Right hindlimb (tissue), 1 donor: ENCODE measurements around the gene ADD3.

Experiments
- DNase-seq: peaks from one replicate; pipeline ENCODE4 v3.0.0-alpha.2; 2018

Gene ADD3

DNA sequence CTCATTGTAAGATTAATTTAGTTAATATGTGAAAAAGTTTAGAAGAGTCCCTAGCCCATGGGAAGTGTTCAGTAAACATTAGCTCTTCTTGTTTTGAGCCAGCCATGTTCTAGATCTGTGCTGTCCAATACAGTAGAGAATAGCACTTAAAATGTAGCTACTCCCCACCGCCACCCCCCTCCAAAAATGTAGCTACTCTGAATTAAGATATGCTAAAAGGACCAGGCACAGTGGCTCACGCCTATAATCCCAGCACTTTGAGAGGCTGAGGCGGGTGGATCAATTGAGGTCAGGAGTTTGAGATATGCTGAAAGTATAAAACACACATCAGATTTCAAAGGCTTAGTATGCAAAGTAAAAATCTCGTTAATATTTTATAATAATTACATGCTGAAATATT lies 152.3 kb downstream of the ADD3 start:
- no peak for DNase-seq

DNA sequence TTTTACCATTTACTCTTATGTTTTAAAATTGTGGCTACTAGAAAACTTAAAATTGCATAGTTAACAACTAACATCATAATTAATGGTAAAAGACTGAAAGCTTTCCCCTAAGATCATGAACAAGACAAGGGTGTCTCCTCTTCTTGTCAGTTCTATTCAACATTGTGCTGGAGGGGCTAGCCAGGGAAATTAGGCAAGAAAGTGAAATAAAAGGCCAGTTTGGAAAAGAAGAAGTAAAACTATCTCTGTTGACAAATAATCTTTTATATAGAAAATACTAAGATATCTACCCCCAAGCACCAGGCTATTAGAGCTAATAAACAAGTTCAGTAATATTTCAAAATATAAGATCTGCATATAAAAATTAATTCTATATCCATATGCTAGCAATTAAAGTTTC lies 152.7 kb downstream of the ADD3 start:
- no peak for DNase-seq

DNA sequence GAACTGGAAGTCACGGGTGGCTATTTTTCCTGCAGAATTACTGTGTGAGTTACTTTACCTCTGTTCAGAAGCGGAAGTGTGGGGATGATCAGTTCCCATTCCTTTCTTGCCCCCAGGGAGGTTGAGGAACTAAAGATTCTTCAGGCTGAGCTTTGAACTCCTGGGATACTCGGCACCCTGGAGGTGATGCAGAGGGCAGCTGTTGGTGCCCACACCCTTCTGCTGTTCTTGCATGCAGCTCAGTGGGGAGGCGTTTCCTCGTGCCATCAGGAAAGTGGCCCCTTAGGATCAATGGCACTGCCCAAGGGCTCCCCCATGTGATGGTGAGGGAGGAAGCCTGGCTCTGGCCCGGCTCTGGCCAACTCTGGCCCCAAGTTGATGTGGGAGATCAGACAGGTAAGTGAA lies 155.0 kb downstream of the ADD3 start:
- DNase-seq: no peak

DNA sequence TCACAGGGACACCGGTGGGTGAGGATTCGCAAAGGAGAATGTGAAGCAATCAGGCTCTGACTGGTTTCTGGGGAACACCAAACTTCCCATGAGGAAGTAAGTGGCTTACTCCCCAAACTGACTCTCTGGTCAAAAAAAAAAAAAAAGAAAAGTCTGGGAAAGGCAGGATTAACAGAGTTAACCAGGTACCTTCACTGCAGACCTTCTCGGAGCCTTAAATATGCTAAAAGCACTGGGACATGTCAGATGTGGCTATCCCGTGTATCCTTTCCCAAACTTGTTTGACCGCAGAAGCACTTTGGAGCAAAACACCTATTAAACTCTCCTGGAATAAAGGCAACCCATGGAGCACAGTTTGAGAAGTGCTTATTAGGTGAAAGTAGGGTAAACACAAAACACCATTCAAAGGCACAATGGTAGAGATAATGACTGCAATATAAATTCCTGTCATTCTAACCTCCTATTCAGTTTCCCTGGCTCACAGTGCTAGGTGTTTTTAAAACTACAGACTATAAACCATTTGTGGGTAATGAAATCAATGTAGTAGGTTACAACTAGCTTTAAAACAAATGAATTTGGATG lies 155.5 kb downstream of the ADD3 start:
- no peak for DNase-seq

DNA sequence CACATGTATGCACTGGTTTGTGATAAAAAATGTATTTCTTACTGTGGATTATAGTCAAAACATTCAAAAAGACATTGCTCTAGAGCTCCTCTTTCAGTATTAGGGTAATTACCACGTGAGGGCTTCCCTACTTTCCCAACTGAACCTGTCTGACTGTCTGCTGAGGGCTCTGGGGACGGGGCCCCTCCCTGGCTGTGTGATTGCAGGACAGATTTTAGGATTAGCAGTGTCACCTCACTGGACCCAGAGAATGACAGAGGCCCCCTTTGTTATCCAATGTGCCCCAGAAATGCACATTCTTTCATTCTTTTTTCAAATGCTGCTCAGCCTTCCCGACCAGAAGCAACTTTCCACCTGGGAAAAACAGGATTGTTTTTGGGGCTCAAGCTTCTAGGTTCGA lies 156.1 kb downstream of the ADD3 start:
- no peak for DNase-seq

DNA sequence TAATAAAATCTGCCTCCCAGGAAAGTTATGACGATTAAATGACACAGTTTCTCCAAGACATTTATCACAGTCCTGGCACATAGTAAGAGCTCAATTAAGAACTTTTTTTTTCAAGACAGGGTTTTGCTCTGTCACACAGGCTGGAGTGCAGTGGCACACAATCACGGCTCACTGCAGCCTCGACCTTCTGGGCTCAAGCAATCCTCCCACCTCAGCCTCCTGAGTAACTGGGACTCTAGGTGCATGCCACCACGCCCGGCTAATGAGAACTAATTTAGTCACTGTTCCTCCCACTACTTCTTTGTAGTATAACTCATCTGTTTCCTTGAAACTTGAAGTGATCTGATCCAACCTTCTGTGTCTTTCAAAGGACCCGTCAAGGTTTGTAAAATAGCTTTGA lies 157.5 kb downstream of the ADD3 start:
- DNase-seq: no peak

DNA sequence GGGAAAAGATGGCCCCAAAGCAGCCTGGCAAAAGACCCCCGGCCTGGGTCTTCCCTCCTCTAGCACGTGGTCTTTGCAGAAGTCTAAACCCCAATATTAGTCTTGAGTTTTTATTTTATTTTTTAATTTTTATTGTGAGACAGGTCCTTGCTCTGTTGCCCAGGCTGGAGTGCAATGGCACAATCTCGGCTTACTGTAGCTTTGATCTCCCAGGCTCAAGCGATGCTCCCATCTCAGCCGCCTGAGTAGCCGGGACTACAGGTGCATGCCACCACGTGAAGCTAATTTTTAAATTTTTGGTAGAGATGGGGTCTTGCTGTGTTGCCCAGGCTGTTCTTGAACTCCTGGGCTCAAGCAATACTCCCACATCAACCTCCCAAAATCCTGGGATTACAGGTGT lies 159.4 kb downstream of the ADD3 start:
- DNase-seq: no peak

DNA sequence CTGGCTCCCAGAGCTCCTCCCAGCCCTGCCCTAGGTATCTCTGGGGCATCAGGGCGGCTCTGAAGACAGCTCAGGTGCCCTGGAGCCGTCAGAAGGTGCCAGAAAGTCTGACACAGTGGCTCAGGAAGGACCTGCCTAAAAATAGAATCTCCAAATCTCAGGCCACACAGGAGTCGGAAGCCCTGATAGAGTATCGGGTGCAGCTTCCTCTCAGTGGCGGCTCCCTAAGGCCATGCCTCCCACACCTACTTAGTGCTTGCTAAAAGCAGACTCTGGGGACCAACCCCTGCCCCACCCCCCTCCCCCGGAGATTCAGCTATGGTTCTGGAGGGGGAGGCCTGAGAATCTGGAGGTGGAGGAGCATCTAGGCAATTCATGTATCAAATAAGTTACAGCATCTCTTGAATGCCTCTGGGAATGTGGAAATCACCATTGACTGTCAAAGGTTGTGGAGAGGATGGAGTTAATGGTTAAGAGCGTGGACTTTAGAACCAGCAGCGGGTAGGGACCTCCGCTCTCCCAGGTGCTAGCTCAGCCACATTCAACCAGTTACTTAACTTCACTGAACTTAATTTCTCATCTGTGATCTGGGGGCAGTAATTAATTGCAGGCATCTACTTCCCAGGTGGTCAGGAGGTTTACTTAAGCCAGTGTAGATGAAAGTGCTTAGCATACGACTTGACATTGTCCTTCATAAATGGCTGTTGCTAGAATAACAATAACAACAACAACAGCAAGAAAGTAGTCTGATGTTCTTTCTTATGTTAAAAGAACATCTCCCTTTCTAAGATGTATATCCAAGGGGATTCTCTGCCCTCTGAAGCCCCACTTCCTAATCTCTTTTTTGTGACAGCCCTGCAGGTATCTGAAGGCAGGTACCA lies 161.1 kb downstream of the ADD3 start:
- no peak for DNase-seq

DNA sequence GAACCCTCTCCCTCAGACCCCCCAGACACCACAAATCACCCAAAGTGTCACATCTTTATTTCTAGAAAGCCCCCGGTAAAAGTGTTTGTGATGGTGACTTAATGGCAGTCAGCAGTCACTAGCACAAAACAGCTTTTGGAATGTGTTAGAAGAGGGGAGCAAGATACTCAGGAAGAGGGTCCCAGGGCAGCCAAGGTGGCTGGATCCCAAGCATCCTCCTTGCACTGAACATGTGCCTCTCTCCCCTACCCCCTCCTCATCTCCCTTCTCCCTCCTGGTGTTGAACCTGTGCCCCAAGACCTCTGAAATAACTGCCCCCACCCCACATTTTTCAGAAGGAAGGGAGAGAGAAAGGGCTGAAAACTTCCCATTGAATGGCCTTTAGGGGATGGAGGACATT lies 161.8 kb downstream of the ADD3 start:
- no peak for DNase-seq

DNA sequence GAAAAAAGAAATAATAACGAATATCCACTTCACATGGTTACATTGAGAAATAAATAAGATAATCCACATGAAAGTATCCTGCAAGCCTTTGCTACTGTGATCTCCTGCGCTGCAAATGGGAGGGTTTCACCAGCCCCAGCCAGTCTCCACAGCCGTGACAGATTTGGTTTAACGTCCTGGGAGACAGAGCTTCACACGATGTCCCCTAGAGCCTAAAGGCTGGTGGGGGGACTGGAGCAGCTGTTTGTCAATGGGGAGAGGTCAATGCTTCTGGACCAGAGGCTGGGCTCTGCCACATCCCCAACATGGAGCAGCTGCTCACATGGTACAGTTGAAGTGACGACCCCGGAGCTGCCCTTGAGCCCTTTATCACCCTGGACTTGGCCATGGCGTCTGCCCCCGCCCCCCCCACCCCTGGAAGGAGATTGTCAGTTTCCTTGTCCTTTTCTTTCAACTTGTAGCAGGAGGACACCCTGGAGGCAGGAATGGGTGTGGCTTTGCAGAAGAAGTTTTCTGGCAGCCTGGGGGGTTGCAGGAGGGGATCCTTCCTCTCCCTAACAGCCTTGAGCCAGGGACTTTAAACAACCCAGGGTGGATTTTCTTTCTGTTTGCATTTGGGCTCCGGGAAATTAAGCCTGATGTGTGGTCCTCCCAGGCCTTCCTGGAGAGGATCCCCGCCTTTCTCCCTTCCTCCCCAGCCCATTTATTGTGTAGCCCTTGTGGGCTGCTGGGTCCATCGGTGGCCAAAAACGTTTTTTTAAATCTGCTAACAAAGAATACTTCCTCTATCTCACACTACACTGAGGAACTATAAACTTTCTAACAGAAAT lies 162.6 kb downstream of the ADD3 start:
- DNase-seq: peak; percentile 18

DNA sequence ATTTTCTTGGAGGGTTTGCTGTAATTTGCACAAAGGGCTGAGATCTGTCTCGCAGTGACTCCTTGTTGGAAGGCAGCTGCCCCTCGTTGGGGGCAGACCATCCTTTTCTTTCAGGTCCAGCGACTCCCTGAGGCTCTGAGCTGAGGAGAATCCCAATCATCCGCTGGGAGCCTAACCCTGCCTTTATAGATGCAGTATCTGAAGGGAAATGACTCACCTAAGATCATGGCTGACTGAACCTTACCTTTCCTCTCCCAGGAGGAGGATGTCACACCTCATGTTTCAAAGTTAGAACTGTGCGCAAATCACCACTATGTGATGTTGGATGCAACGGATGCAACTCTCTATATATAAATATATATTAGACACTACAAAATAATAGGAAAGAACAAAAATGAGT lies 163.2 kb downstream of the ADD3 start:
- DNase-seq: no peak

DNA sequence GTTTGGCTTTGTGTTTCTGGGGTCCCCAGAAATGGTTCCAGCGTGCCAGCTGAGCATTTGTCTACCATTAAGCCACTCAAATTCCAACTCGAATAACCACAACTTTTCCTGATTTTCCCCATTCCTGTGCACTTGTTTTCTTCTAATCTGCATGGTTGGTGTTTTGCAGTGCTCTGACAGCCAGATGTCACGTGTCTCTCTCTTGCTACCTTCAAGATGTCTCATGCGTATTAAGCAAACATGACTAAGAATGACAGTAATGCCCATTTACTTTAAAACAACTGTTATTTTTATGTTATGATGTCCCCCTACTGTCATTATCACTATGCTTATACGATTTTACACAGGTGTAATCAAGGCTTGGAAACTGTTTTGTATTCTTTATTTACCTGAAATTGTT lies 164.4 kb downstream of the ADD3 start:
- no peak for DNase-seq

DNA sequence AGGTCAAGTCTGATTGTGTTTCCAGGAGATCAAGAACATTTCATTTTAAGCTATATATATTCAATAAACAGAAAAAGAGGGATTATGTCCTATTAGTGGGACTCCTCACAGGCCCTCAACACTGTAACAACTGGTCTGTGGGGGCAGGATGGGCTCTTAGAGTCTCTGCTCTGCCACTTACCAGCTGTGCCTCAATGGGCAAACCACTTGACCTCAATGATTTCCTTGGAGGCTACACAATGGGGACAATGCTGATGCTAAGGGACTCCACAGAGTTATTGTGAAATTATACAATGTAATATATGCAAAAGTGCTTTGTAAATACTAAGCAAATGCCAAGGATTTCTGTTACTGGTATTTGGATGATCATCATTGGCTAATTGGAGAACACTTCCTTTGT lies 166.4 kb downstream of the ADD3 start:
- DNase-seq: no peak

DNA sequence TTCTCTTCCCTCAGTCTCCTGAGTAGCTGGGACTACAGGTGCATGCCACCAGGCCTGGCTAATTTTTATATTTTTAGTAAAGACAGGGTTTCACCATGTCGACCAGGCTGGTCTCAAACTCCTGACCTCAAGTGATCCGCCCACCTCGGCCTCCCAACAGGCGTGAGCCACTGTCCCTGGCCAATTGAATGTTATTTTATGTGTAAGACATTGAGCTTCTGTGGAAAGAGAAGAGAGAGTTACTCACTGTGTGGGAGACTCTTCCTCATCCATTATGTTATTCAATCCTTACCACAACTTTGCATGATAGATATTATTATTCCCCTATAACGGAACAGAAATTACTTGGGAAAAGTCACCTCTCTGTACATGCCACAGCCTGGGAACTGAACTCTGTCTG lies 167.0 kb downstream of the ADD3 start:
- DNase-seq: no peak

DNA sequence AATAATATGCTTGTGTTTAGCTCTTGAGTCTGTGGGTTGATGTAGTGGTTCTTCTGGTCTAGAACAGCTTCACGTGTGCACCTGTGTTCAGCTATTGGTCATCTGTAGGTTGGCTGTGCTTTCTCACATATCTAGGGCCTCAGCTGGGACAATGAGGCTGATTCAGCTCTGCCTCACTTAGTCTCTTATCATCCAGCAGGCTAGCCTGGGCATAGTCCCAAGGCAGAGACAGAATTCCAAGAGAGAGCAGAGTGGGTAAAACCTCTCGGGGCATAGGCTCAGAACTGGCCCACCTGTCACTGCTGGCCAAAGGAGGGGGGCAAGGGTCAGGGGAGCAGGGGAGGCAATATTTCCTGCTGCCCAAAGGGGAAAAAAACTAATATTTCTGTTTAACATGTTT lies 167.6 kb downstream of the ADD3 start:
- no peak for DNase-seq

DNA sequence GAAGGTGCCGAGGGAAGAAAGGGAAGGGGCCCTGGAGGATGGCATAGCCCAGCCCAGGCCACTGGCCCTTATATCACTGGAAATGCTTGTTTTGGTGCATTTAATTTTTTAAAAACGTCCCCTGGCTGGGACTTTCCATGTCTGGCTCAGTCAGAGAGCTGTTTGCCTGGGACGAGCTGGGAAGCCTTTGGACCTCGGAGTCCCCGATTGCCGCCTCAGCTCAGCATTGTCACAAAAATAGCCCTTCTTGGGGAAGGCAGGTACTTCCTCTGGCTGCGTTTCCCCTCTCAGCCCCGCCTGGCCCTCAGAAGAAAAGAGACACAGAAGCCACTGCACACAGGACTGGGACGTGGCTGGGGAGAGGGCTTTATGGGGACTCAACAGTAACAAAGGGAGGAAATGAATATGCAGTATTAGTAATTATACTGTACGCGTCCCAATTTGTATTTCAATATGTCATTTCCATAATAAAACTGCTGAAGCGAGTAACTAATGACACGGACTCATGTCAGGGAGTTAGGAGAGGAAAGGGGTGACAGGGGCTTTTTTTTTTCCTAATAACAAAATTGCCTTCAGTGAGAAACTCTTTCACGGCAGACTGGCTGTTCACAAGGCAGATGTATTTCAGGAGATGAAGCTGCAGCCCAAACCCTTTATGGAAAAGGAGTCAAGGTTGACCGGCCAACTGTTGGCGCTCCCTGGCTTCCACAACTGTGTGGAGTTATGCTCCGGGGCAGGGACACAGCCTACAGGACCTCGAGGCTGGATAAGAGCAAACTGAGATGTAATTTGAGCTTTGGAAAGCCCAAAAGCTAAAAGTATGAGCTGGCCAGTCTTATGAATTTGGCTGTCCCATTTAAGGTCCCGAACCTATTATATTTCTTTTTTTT lies 168.6 kb downstream of the ADD3 start:
- DNase-seq: no peak

DNA sequence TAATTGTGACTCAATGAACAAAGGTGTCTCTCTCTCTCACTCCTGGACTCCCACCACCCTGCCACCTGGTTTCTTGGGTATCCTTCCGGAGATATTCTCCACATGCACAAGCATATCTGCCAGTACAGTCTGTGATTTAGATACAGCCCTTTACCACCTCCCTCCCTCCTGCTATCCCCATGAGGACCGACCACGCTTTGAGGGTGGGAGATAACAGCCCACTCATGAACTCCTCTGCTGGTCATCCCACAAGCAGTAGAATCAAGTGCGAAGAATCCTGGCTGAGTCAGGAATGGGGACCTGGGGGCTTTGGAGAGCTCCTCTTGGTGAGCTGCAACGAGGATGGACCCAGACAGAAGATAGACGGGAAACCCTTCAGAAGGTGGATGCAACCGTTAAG lies 171.4 kb downstream of the ADD3 start:
- no peak for DNase-seq

DNA sequence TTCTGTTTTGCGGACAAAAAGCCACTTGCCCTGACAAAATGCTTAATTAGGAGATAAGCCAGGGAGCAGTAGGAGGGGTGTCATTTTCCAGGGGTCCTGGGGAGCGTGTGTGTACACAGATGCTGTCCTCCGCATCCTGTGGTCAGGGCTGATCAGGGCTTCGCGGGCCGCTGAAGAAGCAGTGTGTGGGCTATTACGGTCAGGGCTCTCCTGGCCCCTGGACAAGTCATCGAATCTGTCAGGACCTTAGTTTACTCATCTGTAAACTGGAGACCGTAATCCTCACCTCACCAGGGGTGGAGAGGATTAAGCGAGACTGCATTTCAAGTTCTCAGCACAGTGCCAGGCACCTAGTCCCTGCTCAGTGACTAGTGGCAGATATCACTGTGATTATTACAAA lies 173.7 kb downstream of the ADD3 start:
- no peak for DNase-seq

DNA sequence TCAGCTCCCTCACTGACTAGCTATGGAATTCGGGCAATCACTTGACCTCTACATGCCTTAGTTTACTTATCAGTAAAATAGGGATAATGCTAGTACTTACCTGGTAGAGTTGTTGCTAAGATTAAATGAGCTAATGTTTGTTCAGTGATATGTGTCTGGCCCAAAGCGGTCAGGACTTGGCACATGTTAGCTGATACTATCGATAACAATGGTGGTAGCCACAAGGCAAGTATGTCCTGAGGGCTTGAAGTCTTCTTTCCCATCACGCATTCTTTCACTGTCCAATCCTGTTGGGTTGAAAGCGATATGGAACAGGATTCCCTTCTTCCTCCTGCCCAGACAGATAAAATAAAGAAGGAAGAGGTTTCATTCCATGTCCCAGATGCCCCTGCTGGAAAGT lies 174.1 kb downstream of the ADD3 start:
- no peak for DNase-seq

DNA sequence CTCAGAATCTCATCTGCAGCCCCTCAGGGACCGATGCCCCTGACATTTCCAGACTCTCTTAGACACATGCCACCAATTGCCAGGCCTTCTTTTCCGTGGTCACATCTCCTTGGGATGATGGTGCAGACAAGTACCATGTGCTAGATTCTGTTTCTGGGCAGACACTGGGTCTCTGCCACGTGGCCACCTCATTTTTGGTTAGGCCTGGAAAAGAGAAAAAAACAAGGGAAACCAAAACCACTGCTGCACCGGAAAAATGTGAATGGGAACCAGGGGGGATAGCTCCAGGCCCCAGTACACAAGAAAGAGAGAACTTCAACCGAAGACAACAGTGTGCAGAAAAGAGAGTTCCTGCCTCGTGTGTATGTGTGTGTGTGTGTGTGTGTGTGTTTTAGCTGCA lies 176.6 kb downstream of the ADD3 start:
- no peak for DNase-seq
